PC-3 (cell line): ENCODE measurements around the gene BEND7. TPM values are rescaled to one million over a fixed set of nuclear protein-coding genes. Genes with fewer than 3 reads are reported as not detected.

Source experiments
- ATAC-seq: fragments of 200-7000 bp; cut with Tn5 transposase; 2 replicates; pipeline ENCODE4 v1.9.1; 2020; ENCODE audit warnings: mild to moderate bottlenecking, moderate library complexity
- BruUV-seq: library from RNA; stranded (reverse); fragments of 400-500 nt; replicated peaks from 2 replicates; lab custom pipeline; 2021; lab: Mats Ljungman, UMichigan
- CTCF ChIA-PET: fragments of 300-600 bp; sonication (Branson Sonifier 250); formaldehyde crosslinking; loops from one replicate; lab custom pipeline; 2022; ENCODE audit warnings: antibody characterized with exemption; lab: Charles Lee
- POLR2A ChIA-PET: fragments of 300-600 bp; sonication (Branson Sonifier 250); formaldehyde crosslinking; loops from one replicate; lab custom pipeline; 2022; ENCODE audit warnings: antibody characterized with exemption; ENCODE audit not compliant: unreplicated experiment; lab: Charles Lee
- DNase-seq: peaks from one replicate; pipeline ENCODE4 v3.0.0-alpha.2; 2015
- H2AFZ ChIP-seq: fragments of 300-600 bp; sonication (generic); 2 replicates; pipeline ENCODE4 v1.6.0; 2016; ENCODE audit warnings: antibody characterized with exemption, low read length
- H3F3A ChIP-seq: fragments of 300-600 bp; sonication (generic); one replicate; pipeline ENCODE4 v1.6.0; 2017; ENCODE audit warnings: antibody characterized with exemption, low read length, control low read depth, mild to moderate bottlenecking; ENCODE audit not compliant: unreplicated experiment
- H3K27ac ChIP-seq: fragments of 300-600 bp; sonication (generic); 2 replicates; pipeline ENCODE4 v1.5.1; 2016; ENCODE audit warnings: mild to moderate bottlenecking, low read length
- H3K27me3 ChIP-seq: fragments of 300-600 bp; sonication (generic); 2 replicates; pipeline ENCODE4 v1.6.1; 2016; ENCODE audit warnings: low read length, mixed read lengths
- H3K36me3 ChIP-seq: fragments of 300-600 bp; sonication (generic); 2 replicates; pipeline ENCODE4 v1.6.1; 2016; ENCODE audit warnings: low read depth, mixed run types, low read length, mixed read lengths
- H3K4me1 ChIP-seq: fragments of 300-600 bp; sonication (generic); 2 replicates; pipeline ENCODE4 v1.5.1; 2016; ENCODE audit warnings: low read length; ENCODE audit not compliant: insufficient read depth
- H3K4me2 ChIP-seq: fragments of 300-600 bp; sonication (generic); 2 replicates; pipeline ENCODE4 v1.6.0; 2016; ENCODE audit warnings: low read length
- H3K4me3 ChIP-seq: fragments of 300-600 bp; sonication (generic); 2 replicates; pipeline ENCODE4 v1.5.1; 2016; ENCODE audit warnings: mild to moderate bottlenecking, low read length, mixed read lengths
- H3K79me2 ChIP-seq: fragments of 300-600 bp; sonication (generic); 2 replicates; pipeline ENCODE4 v1.6.1; 2017; ENCODE audit warnings: low read length, mixed read lengths
- H3K9ac ChIP-seq: fragments of 300-600 bp; sonication (generic); 2 replicates; pipeline ENCODE4 v1.6.0; 2016; ENCODE audit warnings: mild to moderate bottlenecking, low read length
- H3K9me2 ChIP-seq: fragments of 300-600 bp; sonication (generic); replicated peaks from 2 replicates; pipeline ENCODE4 v1.6.1; 2016; ENCODE audit warnings: mixed run types, low read length, mixed read lengths
- H3K9me3 ChIP-seq: fragments of 300-600 bp; sonication (generic); 2 replicates; pipeline ENCODE4 v1.6.1; 2016; ENCODE audit warnings: low read length, mixed read lengths
- H4K20me1 ChIP-seq: fragments of 300-600 bp; sonication (generic); 2 replicates; pipeline ENCODE4 v1.6.1; 2016; ENCODE audit warnings: low read length, mixed read lengths
- CTCF ChIP-seq: fragments of 300-600 bp; sonication (generic); conservative IDR thresholded peaks from 2 replicates; pipeline ENCODE4 v1.5.1; 2017; ENCODE audit warnings: antibody characterized with exemption, low read depth, mild to moderate bottlenecking, low read length
- EZH2 ChIP-seq: fragments of 300-600 bp; sonication (generic); IDR thresholded peaks from one replicate; pipeline ENCODE4 v1.6.1; 2017; ENCODE audit warnings: antibody characterized with exemption, mild to moderate bottlenecking, low read length; ENCODE audit not compliant: unreplicated experiment
- EZH2phosphoT487 ChIP-seq: fragments of 300-600 bp; sonication (generic); IDR thresholded peaks from 2 replicates; pipeline ENCODE4 v1.6.1; 2018; ENCODE audit warnings: mild to moderate bottlenecking, antibody characterized with exemption, low read length, borderline replicate concordance
- intact Hi-C: fragments of 100-400 bp; cut with micrococcal nuclease; formaldehyde crosslinking; loops from 2 replicates; pipeline ENCODE4 v1.9.0; 2023
- total RNA-seq: library from RNA; depleted of rRNA; stranded (reverse); fragments of >200 nt; gene quantifications from 2 replicates; pipeline ENCODE4 v1.2.3, GENCODE V29; 2014; rRNA removed

The BEND7 gene
- total RNA-seq, 1 experiment from 2014 or later = 2.6 TPM

GRCh38 chr10:13395540-13395939, 133.3 kb downstream of the BEND7 start:
- ATAC-seq (no peak), DNase-seq (no peak)
- Histone ChIP-seq H3K27me3 (no peaks in the 10 kb centered on the region), H3K27ac (no peak overlapping the region), H3K36me3 (no peaks in the 10 kb centered on the region), H3K9ac (no peak overlapping the region), H3K9me2 (no peaks in the 10 kb centered on the region), H3K4me2 (no peak overlapping the region), H3F3A (no peaks in the 10 kb centered on the region), H3K4me1 (no peaks in the 10 kb centered on the region), H4K20me1 (no peaks in the 10 kb centered on the region), H3K79me2 (no peaks in the 10 kb centered on the region), H3K9me3 (no peaks in the 10 kb centered on the region), H2AFZ (no peak overlapping the region), H3K4me3 (no peak overlapping the region)
- no peak for TF ChIP-seq CTCF
- intact Hi-C loops = no loop called here
- no TSS peak for BruUV-seq
- POLR2A ChIA-PET = no interaction called here
- CTCF ChIA-PET = no interaction called here

GRCh38 chr10:13393640-13394039, 135.2 kb downstream of the BEND7 start:
- Histone ChIP-seq H3K79me2 (no peaks in the 10 kb centered on the region), H3K4me1 (no peaks in the 10 kb centered on the region), H3K4me3 (no peak overlapping the region), H4K20me1 (no peaks in the 10 kb centered on the region), H3K27ac (no peak overlapping the region), H3K4me2 (no peak overlapping the region), H3K9me3 (no peaks in the 10 kb centered on the region), H3K27me3 (no peaks in the 10 kb centered on the region), H3K36me3 (no peaks in the 10 kb centered on the region), H3K9me2 (no peaks in the 10 kb centered on the region), H2AFZ (no peak overlapping the region), H3K9ac (no peak overlapping the region), H3F3A (no peaks in the 10 kb centered on the region)
- TF ChIP-seq EZH2phosphoT487 (no peak), EZH2 (no peak), CTCF (no peak)
- no peak for DNase-seq
- POLR2A ChIA-PET = no interaction called here
- no TSS peak for BruUV-seq
- ATAC-seq = no peak
- intact Hi-C loops = no loop called here
- CTCF ChIA-PET = no interaction called here

GRCh38 chr10:13392701-13393100, 136.1 kb downstream of the BEND7 start:
- intact Hi-C loops = no loop called here
- CTCF ChIA-PET = no interaction called here
- Histone ChIP-seq H3K36me3 (no peaks in the 10 kb centered on the region), H3K27ac (no peak overlapping the region), H3K9me3 (no peaks in the 10 kb centered on the region), H3F3A (no peaks in the 10 kb centered on the region), H4K20me1 (no peaks in the 10 kb centered on the region), H3K4me1 (no peaks in the 10 kb centered on the region), H3K9me2 (no peaks in the 10 kb centered on the region), H2AFZ (no peak overlapping the region), H3K27me3 (no peaks in the 10 kb centered on the region), H3K4me3 (no peak overlapping the region), H3K79me2 (no peaks in the 10 kb centered on the region), H3K4me2 (no peak overlapping the region), H3K9ac (no peak overlapping the region)
- no TSS peak for BruUV-seq
- no peak for DNase-seq
- ATAC-seq = no peak
- TF ChIP-seq EZH2phosphoT487 (no peak), EZH2 (no peak), CTCF (no peak)
- POLR2A ChIA-PET = no interaction called here

Other genes with a start within 250 kb of the BEND7 start
- 4.4 and 13.2 TPM in 2 replicates for gene PHYH, start 228.9 kb downstream of the BEND7 start, total RNA-seq
- 40.4 and 42.5 TPM in 2 replicates for gene SEPHS1, start 180.7 kb downstream of the BEND7 start, total RNA-seq
- gene PRPF18, start 58.0 kb upstream of the BEND7 start, total RNA-seq = 10.2 and 13.7 TPM in 2 replicates